IPS DF 19.7 (cell line): ENCODE data around the gene UEVLD.

Experiments used
- DNase-seq: peaks from one replicate; pipeline ENCODE4 v3.0.0-alpha.2; 2013; ENCODE audit warnings: low read depth, low spot score

The UEVLD gene

DNA sequence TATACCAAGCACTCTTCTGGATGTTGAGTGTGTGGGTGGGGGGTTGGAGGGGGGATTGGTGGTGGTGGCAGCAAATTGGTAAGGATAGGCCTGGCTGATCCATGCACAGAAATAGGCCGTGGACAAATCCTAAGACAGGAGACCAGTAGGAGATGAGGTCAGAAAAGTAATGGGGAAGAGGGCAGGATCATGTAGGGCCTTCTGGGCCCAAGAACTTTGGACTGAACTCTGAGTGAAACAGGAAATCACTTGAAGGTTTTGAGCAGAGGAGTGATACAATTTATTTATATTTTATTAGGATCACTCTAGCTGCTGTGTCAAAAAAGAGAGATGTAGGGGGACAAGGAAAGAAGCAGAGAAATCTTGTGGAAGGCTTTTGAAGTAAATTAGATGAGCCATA lies 90.5 kb downstream of the UEVLD start:
- DNase-seq: no peak

DNA sequence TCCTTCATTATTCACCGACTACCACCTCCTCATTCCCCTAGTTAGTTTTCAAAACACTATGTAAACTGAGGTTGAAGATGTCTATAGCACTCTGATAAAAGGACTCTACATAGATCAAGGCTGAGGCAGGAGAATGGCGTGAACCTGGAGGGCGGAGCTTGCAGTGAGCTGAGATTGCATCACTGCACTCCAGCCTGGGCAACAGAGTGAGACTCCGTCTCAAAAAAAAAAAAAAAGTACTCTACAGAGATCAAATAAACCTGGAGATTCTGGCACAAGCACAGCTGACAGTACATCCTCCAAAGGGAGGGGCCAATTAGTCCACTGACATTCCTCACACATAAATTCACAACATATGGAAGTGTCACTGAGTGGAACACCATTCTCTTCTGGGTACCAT lies 92.8 kb downstream of the UEVLD start:
- no peak for DNase-seq

GRCh38 chr11:18495271-18495670 lies 93.3 kb downstream of the UEVLD start:
- no peak for DNase-seq

DNA sequence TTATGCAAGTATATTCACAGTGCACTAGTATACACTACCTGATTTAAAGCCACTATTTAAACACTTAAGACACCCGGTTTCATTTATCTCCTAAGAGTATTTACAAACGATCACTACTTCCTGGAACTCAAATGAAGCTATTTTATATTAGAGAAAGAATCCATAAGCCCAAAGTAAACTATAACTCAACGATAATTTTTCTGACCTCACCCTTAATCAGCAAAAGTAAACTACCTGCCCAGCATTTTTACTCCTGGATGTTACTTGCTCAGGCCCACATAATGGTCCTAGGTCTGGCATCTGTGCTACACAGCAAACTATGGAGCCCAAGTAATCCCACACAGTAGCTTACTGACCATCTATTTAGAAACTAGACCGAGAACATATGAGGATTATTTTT lies 95.2 kb downstream of the UEVLD start:
- no peak for DNase-seq

DNA sequence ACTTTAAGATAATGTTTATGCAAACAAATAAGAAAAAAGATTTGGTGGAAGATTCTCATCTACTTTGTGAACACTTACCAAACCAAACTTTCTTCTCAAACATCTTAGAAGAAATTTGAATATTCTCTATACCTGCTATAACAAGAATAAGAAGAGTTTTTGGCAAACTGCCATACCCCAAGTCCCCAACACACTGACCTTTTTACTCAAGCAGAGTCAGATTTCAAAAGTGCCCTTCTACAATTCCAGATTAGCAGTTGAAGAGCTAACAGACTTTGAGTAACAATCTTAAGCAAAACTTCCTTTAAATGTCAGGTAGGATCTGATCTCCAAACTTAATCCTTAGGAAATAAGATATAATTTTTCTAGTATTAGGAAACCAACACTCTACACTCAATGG lies 95.6 kb downstream of the UEVLD start:
- no peak for DNase-seq

GRCh38 chr11:18491924-18492323 lies 96.6 kb downstream of the UEVLD start:
- no peak for DNase-seq

- DNase-seq: no peak
Measured at GRCh38 chr11:18490736-18491485, 97.6 kb downstream of the UEVLD start.

- no peak for DNase-seq
Measured at GRCh38 chr11:18490319-18490718, 98.2 kb downstream of the UEVLD start.

DNA sequence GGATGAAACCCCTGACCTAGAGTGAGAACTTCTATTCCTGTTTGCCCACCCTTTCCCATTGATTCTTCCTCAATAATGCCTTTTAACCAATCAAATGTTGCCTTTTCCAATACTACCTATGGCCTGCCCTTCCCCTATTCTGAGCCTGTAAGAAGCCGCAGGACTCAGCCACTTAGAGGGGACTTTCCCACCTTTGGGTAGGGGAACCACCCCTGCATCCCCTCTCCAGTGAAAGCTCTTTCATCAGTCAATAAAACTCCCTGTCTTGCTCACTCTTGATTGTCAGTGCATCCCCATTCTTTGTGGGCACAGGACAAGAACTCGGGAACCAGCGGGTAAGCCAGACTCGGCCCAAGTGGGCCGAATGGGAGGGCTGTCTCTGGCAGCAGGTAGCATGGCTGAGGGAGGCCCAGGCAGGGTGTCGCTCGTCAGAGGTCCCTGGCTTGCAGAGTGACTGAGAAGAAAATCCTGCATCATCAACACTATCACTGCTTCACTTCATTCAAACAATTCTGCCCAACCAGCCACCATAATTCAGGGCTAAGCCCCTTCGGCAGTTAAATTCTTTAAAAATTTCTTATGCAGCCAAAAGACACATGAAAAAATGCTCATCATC lies 102.5 kb downstream of the UEVLD start:
- no peak for DNase-seq
